H4 (cell line): ENCODE data around the gene APOO. TPM values are rescaled to one million over a fixed set of nuclear protein-coding genes. Genes with fewer than 3 reads are reported as not detected.

Source experiments
- DNase-seq: peaks from one replicate; pipeline ENCODE4 v3.0.0-alpha.2; 2015; ENCODE audit warnings: low spot score
- total RNA-seq: library from RNA; depleted of rRNA; stranded (reverse); fragments of >200 nt; shearing (Covaris generic); gene quantifications from 2 replicates; pipeline ENCODE4 v1.2.3, GENCODE V29; 2014

Gene APOO
- total RNA-seq, 1 experiment from 2014 or later = 58.9 TPM

GRCh38 chrX:23819385-23820234 lies 88.1 kb downstream of the APOO start:
- no peak for DNase-seq

- DNase-seq = no peak
Observed at GRCh38 chrX:23817979-23818336, 89.8 kb downstream of the APOO start.

GRCh38 chrX:23816179-23816578 lies 91.6 kb downstream of the APOO start:
- no peak for DNase-seq

- no peak for DNase-seq
Observed at GRCh38 chrX:23815376-23815775, 92.4 kb downstream of the APOO start.

GRCh38 chrX:23813808-23814207 lies 93.9 kb downstream of the APOO start:
- DNase-seq = no peak

- DNase-seq = no peak
Observed at GRCh38 chrX:23811656-23812055, 96.1 kb downstream of the APOO start.

- DNase-seq = no peak
Observed at GRCh38 chrX:23811108-23811651, 96.6 kb downstream of the APOO start.

- no peak for DNase-seq
Observed at GRCh38 chrX:23810279-23810678, 97.5 kb downstream of the APOO start.

- no peak for DNase-seq
Observed at GRCh38 chrX:23805389-23805788, 102.3 kb downstream of the APOO start.

GRCh38 chrX:23804578-23804977 lies 103.2 kb downstream of the APOO start:
- DNase-seq = no peak

- DNase-seq = peak; percentile 73
Observed at GRCh38 chrX:23803931-23804381, 103.8 kb downstream of the APOO start.

GRCh38 chrX:23802431-23802830 lies 105.3 kb downstream of the APOO start:
- no peak for DNase-seq

GRCh38 chrX:23799469-23800065 lies 108.2 kb downstream of the APOO start:
- DNase-seq = peak; percentile 25

- DNase-seq = peak; percentile 30
Observed at GRCh38 chrX:23797371-23798128, 110.2 kb downstream of the APOO start.

- DNase-seq = no peak
Observed at GRCh38 chrX:23795221-23795620, 112.5 kb downstream of the APOO start.

- DNase-seq = no peak
Observed at GRCh38 chrX:23792861-23793553, 114.7 kb downstream of the APOO start.

GRCh38 chrX:23790155-23790497 lies 117.6 kb downstream of the APOO start:
- DNase-seq = no peak

- no peak for DNase-seq
Observed at GRCh38 chrX:23789386-23790154, 118.2 kb downstream of the APOO start.

- no peak for DNase-seq
Observed at GRCh38 chrX:23788946-23789345, 118.8 kb downstream of the APOO start.

- no peak for DNase-seq
Observed at GRCh38 chrX:23788521-23788920, 119.2 kb downstream of the APOO start.

GRCh38 chrX:23787745-23788118 lies 120.0 kb downstream of the APOO start:
- no peak for DNase-seq
